ENCODE results near the gene STK10. TPM values are rescaled to one million over a fixed set of nuclear protein-coding genes. Genes with fewer than 3 reads are reported as not detected.

The STK10 gene
- total and polyA plus RNA-seq, 2 experiments from 2014 or later: 7.5 to 17.8 TPM

GRCh38 chr5:172089298-172090117 is 98.5 kb downstream of the STK10 start:
- H3K36me3 Mint-ChIP-seq (ENCODE audit: low read depth): peaks cover 3% of the 10 kb centered on the region; the same call in 1 of the 3 replicates
- Histone ChIP-seq H3K4me1 (ENCODE audit: insufficient read depth) (no peaks in the 10 kb centered on the region), H3K27ac (ENCODE audit: low read depth) (no peak overlapping the region), H3K36me3 (ENCODE audit: insufficient read depth) (no peaks in the 10 kb centered on the region), H3F3A (replicated peaks; ENCODE audit: low read depth) (no peaks in the 10 kb centered on the region), H4K20me1 (replicated peaks; ENCODE audit: insufficient read depth) (no peaks in the 10 kb centered on the region), H3K9me2 (ENCODE audit: insufficient read depth) (0 out of 2 replicates have a peak, but pooled peaks cover 5% of the 10 kb centered on the region), H3K79me2 (replicated peaks; ENCODE audit: insufficient read depth) (no peaks in the 10 kb centered on the region), H3K4me3 (no peak overlapping the region), H2AFZ (no peak overlapping the region), H3K27me3 (ENCODE audit: insufficient read depth) (no peaks in the 10 kb centered on the region), H3K4me2 (no peak overlapping the region)
- no peak for DNase-seq (ENCODE audit: low spot score)
- no peak overlapping the region for H3K4me3 Mint-ChIP-seq
- H3K27ac Mint-ChIP-seq: no peak overlapping the region
- H3K4me1 Mint-ChIP-seq: no peaks in the 10 kb centered on the region; the same call in 2 of the 3 replicates
- ATAC-seq: no peak
- no peaks in the 10 kb centered on the region for H3K9me3 Mint-ChIP-seq
- H3K27me3 Mint-ChIP-seq (ENCODE audit: insufficient read depth, low read depth, poor library complexity): peaks cover 6% of the 10 kb centered on the region
- no peak for TF ChIP-seq NANOG (IDR thresholded peaks at IDR 0.05; ENCODE audit: borderline replicate concordance)
- TF ChIP-seq CREB1 (CRISPR knock-in tag; IDR thresholded peaks at IDR 0.05; ENCODE audit: low read depth): no peak
- TF ChIP-seq, protein P1, sequence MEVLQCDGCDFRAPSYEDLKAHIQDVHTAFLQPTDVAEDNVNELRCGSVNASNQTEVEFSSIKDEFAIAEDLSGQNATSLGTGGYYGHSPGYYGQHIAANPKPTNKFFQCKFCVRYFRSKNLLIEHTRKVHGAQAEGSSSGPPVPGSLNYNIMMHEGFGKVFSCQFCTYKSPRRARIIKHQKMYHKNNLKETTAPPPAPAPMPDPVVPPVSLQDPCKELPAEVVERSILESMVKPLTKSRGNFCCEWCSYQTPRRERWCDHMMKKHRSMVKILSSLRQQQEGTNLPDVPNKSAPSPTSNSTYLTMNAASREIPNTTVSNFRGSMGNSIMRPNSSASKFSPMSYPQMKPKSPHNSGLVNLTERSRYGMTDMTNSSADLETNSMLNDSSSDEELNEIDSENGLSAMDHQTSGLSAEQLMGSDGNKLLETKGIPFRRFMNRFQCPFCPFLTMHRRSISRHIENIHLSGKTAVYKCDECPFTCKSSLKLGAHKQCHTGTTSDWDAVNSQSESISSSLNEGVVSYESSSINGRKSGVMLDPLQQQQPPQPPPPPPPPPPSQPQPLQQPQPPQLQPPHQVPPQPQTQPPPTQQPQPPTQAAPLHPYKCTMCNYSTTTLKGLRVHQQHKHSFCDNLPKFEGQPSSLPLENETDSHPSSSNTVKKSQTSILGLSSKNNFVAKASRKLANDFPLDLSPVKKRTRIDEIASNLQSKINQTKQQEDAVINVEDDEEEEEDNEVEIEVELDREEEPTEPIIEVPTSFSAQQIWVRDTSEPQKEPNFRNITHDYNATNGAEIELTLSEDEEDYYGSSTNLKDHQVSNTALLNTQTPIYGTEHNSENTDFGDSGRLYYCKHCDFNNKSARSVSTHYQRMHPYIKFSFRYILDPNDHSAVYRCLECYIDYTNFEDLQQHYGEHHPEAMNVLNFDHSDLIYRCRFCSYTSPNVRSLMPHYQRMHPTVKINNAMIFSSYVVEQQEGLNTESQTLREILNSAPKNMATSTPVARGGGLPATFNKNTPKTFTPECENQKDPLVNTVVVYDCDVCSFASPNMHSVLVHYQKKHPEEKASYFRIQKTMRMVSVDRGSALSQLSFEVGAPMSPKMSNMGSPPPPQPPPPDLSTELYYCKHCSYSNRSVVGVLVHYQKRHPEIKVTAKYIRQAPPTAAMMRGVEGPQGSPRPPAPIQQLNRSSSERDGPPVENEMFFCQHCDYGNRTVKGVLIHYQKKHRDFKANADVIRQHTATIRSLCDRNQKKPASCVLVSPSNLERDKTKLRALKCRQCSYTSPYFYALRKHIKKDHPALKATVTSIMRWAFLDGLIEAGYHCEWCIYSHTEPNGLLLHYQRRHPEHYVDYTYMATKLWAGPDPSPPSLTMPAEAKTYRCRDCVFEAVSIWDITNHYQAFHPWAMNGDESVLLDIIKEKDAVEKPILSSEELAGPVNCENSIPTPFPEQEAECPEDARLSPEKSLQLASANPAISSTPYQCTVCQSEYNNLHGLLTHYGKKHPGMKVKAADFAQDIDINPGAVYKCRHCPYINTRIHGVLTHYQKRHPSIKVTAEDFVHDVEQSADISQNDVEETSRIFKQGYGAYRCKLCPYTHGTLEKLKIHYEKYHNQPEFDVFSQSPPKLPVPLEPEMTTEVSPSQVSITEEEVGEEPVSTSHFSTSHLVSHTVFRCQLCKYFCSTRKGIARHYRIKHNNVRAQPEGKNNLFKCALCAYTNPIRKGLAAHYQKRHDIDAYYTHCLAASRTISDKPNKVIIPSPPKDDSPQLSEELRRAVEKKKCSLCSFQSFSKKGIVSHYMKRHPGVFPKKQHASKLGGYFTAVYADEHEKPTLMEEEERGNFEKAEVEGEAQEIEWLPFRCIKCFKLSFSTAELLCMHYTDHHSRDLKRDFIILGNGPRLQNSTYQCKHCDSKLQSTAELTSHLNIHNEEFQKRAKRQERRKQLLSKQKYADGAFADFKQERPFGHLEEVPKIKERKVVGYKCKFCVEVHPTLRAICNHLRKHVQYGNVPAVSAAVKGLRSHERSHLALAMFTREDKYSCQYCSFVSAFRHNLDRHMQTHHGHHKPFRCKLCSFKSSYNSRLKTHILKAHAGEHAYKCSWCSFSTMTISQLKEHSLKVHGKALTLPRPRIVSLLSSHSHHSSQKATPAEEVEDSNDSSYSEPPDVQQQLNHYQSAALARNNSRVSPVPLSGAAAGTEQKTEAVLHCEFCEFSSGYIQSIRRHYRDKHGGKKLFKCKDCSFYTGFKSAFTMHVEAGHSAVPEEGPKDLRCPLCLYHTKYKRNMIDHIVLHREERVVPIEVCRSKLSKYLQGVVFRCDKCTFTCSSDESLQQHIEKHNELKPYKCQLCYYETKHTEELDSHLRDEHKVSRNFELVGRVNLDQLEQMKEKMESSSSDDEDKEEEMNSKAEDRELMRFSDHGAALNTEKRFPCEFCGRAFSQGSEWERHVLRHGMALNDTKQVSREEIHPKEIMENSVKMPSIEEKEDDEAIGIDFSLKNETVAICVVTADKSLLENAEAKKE (CRISPR knock-in tag; IDR thresholded peaks at IDR 0.05): no peak
- TF ChIP-seq, protein P2, sequence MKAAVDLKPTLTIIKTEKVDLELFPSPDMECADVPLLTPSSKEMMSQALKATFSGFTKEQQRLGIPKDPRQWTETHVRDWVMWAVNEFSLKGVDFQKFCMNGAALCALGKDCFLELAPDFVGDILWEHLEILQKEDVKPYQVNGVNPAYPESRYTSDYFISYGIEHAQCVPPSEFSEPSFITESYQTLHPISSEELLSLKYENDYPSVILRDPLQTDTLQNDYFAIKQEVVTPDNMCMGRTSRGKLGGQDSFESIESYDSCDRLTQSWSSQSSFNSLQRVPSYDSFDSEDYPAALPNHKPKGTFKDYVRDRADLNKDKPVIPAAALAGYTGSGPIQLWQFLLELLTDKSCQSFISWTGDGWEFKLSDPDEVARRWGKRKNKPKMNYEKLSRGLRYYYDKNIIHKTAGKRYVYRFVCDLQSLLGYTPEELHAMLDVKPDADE (IDR thresholded peaks at IDR 0.05): no peak
- TF ChIP-seq JUNB (IDR thresholded peaks at IDR 0.05; ENCODE audit: unreplicated experiment): no peak
- TF ChIP-seq STAT1 (IDR thresholded peaks at IDR 0.05; ENCODE audit: unreplicated experiment): no peak
- TF ChIP-seq ZNF331 (CRISPR knock-in tag; IDR thresholded peaks at IDR 0.05; ENCODE audit: low read depth): no peak
- TF ChIP-seq, protein P3, sequence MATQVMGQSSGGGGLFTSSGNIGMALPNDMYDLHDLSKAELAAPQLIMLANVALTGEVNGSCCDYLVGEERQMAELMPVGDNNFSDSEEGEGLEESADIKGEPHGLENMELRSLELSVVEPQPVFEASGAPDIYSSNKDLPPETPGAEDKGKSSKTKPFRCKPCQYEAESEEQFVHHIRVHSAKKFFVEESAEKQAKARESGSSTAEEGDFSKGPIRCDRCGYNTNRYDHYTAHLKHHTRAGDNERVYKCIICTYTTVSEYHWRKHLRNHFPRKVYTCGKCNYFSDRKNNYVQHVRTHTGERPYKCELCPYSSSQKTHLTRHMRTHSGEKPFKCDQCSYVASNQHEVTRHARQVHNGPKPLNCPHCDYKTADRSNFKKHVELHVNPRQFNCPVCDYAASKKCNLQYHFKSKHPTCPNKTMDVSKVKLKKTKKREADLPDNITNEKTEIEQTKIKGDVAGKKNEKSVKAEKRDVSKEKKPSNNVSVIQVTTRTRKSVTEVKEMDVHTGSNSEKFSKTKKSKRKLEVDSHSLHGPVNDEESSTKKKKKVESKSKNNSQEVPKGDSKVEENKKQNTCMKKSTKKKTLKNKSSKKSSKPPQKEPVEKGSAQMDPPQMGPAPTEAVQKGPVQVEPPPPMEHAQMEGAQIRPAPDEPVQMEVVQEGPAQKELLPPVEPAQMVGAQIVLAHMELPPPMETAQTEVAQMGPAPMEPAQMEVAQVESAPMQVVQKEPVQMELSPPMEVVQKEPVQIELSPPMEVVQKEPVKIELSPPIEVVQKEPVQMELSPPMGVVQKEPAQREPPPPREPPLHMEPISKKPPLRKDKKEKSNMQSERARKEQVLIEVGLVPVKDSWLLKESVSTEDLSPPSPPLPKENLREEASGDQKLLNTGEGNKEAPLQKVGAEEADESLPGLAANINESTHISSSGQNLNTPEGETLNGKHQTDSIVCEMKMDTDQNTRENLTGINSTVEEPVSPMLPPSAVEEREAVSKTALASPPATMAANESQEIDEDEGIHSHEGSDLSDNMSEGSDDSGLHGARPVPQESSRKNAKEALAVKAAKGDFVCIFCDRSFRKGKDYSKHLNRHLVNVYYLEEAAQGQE (IDR thresholded peaks at IDR 0.05; ENCODE audit: unreplicated experiment): no peak
- TF ChIP-seq, protein P4, sequence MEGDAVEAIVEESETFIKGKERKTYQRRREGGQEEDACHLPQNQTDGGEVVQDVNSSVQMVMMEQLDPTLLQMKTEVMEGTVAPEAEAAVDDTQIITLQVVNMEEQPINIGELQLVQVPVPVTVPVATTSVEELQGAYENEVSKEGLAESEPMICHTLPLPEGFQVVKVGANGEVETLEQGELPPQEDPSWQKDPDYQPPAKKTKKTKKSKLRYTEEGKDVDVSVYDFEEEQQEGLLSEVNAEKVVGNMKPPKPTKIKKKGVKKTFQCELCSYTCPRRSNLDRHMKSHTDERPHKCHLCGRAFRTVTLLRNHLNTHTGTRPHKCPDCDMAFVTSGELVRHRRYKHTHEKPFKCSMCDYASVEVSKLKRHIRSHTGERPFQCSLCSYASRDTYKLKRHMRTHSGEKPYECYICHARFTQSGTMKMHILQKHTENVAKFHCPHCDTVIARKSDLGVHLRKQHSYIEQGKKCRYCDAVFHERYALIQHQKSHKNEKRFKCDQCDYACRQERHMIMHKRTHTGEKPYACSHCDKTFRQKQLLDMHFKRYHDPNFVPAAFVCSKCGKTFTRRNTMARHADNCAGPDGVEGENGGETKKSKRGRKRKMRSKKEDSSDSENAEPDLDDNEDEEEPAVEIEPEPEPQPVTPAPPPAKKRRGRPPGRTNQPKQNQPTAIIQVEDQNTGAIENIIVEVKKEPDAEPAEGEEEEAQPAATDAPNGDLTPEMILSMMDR (conservative IDR thresholded peaks at IDR 0.05; ENCODE audit: low read depth in 2 of 2): no peak
- TF ChIP-seq EZH2phosphoT487 (IDR thresholded peaks at IDR 0.05; ENCODE audit: unreplicated experiment): no peak
- no peak for TF ChIP-seq EZH2 (IDR thresholded peaks at IDR 0.05; ENCODE audit: low read depth, unreplicated experiment)
- no peak for TF ChIP-seq POLR2AphosphoS5 (IDR thresholded peaks at IDR 0.05; ENCODE audit: low read depth)
- no peak for TF ChIP-seq ZNF114 (CRISPR knock-in tag; IDR thresholded peaks at IDR 0.05)
